ENCODE measurements around the gene PARM1. TPM values are rescaled to one million over a fixed set of nuclear protein-coding genes. Genes with fewer than 3 reads are reported as not detected.

The PARM1 gene
- total and polyA plus RNA-seq, 2 experiments from 2014 or later: 4.9 to 10.4 TPM

- no peak for DNase-seq (ENCODE audit: low spot score)
Observed at GRCh38 chr4:74890341-74890740, 42.6 kb upstream of the PARM1 start.

More at GRCh38 chr4:74890341-74890740, 42.6 kb upstream of the PARM1 start:
- H3K4me2 ChIP-seq: no peak overlapping the region
- H3K27ac ChIP-seq (ENCODE audit: low read depth): no peak overlapping the region
- H3K27me3 ChIP-seq (ENCODE audit: insufficient read depth): no peaks in the 10 kb centered on the region
- no peak overlapping the region for H2AFZ ChIP-seq
- Mint-ChIP-seq H3K4me1 (peaks cover 22% of the 10 kb centered on the region), H3K36me3 (ENCODE audit: low read depth) (no peaks in the 10 kb centered on the region), H3K9me3 (peaks cover 3% of the 10 kb centered on the region; the same call in 2 of the 3 replicates), H3K27ac (no peak overlapping the region), H3K4me3 (no peak overlapping the region), H3K27me3 (ENCODE audit: insufficient read depth, low read depth, poor library complexity) (no peaks in the 10 kb centered on the region)
- no peaks in the 10 kb centered on the region for H3F3A ChIP-seq (replicated peaks; ENCODE audit: low read depth)
- H4K20me1 ChIP-seq (replicated peaks; ENCODE audit: insufficient read depth): no peaks in the 10 kb centered on the region
- TF ChIP-seq EZH2phosphoT487 (IDR thresholded peaks at IDR 0.05; ENCODE audit: unreplicated experiment) (no peak), ZNF331 (CRISPR knock-in tag; IDR thresholded peaks at IDR 0.05; ENCODE audit: low read depth) (no peak), NANOG (IDR thresholded peaks at IDR 0.05; ENCODE audit: borderline replicate concordance) (no peak), CTCF (conservative IDR thresholded peaks at IDR 0.05; ENCODE audit: low read depth in 2 of 2) (no peak), EZH2 (IDR thresholded peaks at IDR 0.05; ENCODE audit: low read depth, unreplicated experiment) (no peak), CREB1 (CRISPR knock-in tag; IDR thresholded peaks at IDR 0.05; ENCODE audit: low read depth) (no peak), JUNB (IDR thresholded peaks at IDR 0.05; ENCODE audit: unreplicated experiment) (no peak), ETS1 (IDR thresholded peaks at IDR 0.05) (no peak), ZNF462 (CRISPR knock-in tag; IDR thresholded peaks at IDR 0.05) (no peak), POLR2AphosphoS5 (IDR thresholded peaks at IDR 0.05; ENCODE audit: low read depth) (no peak), STAT1 (IDR thresholded peaks at IDR 0.05; ENCODE audit: unreplicated experiment) (no peak), ZNF114 (CRISPR knock-in tag; IDR thresholded peaks at IDR 0.05) (no peak), REST (IDR thresholded peaks at IDR 0.05; ENCODE audit: unreplicated experiment) (no peak)
- peaks cover 5% of the 10 kb centered on the region; the same call in 1 of the 2 replicates for H3K9me2 ChIP-seq (ENCODE audit: insufficient read depth)
- no peaks in the 10 kb centered on the region for H3K79me2 ChIP-seq (replicated peaks; ENCODE audit: insufficient read depth)
- no peak overlapping the region for H3K4me3 ChIP-seq
- H3K36me3 ChIP-seq (ENCODE audit: insufficient read depth): no peaks in the 10 kb centered on the region
- H3K4me1 ChIP-seq (ENCODE audit: insufficient read depth): peaks cover 11% of the 10 kb centered on the region
- no peak for ATAC-seq
